ENCODE results near the gene KREMEN1. TPM values are rescaled to one million over a fixed set of nuclear protein-coding genes. Genes with fewer than 3 reads are reported as not detected.
A peak's percentile ranks its signal among the peaks of the same experiment; 100 is the strongest.

The KREMEN1 gene
- total RNA-seq, 1 donor from 2014 or later: 24.6 TPM

DNA sequence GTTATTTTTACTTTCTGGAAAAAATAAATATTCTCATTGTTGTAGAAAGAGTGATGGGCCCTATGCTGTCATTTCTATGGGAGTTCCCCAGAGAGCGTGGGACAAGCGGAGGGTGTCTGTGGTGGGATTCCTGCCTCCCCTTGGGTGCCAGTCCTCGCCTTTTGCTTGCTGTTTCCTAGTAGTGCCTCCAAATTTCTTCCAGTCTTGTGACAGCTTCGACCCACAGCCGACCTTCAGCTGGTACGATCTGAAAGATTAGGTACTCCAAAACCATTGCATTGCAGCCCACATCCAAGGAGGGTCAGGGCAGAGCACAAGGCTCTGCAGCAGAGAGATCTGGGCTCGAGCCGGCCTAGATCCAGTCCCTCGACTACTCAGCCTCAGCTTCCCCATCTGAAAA is 73.9 kb downstream of the KREMEN1 start:
- TF ChIP-seq POLR2AphosphoS5 (IDR thresholded peaks at IDR 0.05; ENCODE audit: insufficient read depth in 1 of 2, low read depth in 1 of 2): no peak
- TF ChIP-seq POLR2A (IDR thresholded peaks at IDR 0.05): no peak
- TF ChIP-seq, protein P1, sequence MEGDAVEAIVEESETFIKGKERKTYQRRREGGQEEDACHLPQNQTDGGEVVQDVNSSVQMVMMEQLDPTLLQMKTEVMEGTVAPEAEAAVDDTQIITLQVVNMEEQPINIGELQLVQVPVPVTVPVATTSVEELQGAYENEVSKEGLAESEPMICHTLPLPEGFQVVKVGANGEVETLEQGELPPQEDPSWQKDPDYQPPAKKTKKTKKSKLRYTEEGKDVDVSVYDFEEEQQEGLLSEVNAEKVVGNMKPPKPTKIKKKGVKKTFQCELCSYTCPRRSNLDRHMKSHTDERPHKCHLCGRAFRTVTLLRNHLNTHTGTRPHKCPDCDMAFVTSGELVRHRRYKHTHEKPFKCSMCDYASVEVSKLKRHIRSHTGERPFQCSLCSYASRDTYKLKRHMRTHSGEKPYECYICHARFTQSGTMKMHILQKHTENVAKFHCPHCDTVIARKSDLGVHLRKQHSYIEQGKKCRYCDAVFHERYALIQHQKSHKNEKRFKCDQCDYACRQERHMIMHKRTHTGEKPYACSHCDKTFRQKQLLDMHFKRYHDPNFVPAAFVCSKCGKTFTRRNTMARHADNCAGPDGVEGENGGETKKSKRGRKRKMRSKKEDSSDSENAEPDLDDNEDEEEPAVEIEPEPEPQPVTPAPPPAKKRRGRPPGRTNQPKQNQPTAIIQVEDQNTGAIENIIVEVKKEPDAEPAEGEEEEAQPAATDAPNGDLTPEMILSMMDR (IDR thresholded peaks at IDR 0.05): no peak
- Histone ChIP-seq H3K27me3 (no peaks in the 10 kb centered on the region), H3K27ac (no peak overlapping the region), H3K4me3 (no peak overlapping the region), H3K4me1 (no peaks in the 10 kb centered on the region), H3K9me3 (no peaks in the 10 kb centered on the region), H3K36me3 (peaks cover 0 to 24% of the 10 kb centered on the region in 2 donors)
- peak; percentile 37 to 60 for DNase-seq (ENCODE audit: extremely low spot score in 2 of 2)
- intact Hi-C loops (cut with DNase I): no loop called here

GRCh38 chr22:29147331-29147899 is 74.6 kb downstream of the KREMEN1 start:
- TF ChIP-seq, protein P1 (IDR thresholded peaks at IDR 0.05): no peak
- TF ChIP-seq POLR2AphosphoS5 (IDR thresholded peaks at IDR 0.05; ENCODE audit: insufficient read depth in 1 of 2, low read depth in 1 of 2): no peak
- no peak for TF ChIP-seq POLR2A (IDR thresholded peaks at IDR 0.05)
- Histone ChIP-seq H3K9me3 (no peaks in the 10 kb centered on the region), H3K4me1 (peaks cover 4% of the 10 kb centered on the region), H3K4me3 (no peak overlapping the region), H3K27me3 (no peaks in the 10 kb centered on the region), H3K36me3 (peaks cover 0 to 18% of the 10 kb centered on the region in 2 donors), H3K27ac (no peak overlapping the region)
- no peak for DNase-seq (ENCODE audit: extremely low spot score in 2 of 2)
- intact Hi-C loops (cut with DNase I): no loop called here

- no peak for DNase-seq (ENCODE audit: extremely low spot score in 2 of 2)
- no peak for TF ChIP-seq POLR2A (IDR thresholded peaks at IDR 0.05)
- no peaks in the 10 kb centered on the region for H3K27me3 ChIP-seq
- H3K9me3 ChIP-seq: no peaks in the 10 kb centered on the region
- H3K27ac ChIP-seq: no peak overlapping the region
- no peak overlapping the region for H3K4me3 ChIP-seq
- intact Hi-C loops (cut with DNase I): no loop called here
- peaks cover 0 to 12% of the 10 kb centered on the region in 2 donors for H3K36me3 ChIP-seq
- peaks cover 4% of the 10 kb centered on the region for H3K4me1 ChIP-seq
These were observed 75.2 kb downstream of the KREMEN1 start for GRCh38 chr22:29148036-29148435.

DNA sequence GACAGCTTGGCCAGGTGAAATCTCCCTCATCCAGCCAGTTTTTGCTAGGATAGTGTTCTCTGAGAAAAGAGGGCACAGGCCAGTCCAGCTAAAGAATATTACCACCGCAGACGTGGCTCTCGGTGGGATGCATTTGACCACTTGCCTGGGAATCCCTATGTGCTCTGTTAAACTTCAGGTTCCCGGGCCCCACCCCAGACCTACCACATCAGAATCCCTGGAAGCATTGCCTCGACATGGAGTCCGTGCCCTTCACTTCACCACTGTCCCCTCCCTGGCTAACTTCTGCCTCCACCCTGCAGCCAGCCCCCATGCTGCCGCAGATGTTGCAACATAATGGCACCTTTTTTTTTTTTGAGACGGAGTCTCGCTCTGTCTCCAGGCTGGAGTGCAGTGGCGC is 76.0 kb downstream of the KREMEN1 start:
- no peak overlapping the region for H3K27ac ChIP-seq
- TF ChIP-seq POLR2AphosphoS5 (IDR thresholded peaks at IDR 0.05; ENCODE audit: insufficient read depth in 1 of 2, low read depth in 1 of 2): no peak
- TF ChIP-seq, protein P1 (IDR thresholded peaks at IDR 0.05): no peak
- TF ChIP-seq POLR2A (IDR thresholded peaks at IDR 0.05): no peak
- intact Hi-C loops (cut with DNase I): no loop called here
- H3K9me3 ChIP-seq: no peaks in the 10 kb centered on the region
- no peak overlapping the region for H3K4me3 ChIP-seq
- no peak for DNase-seq (ENCODE audit: extremely low spot score in 2 of 2)
- peaks cover 0 to 10% of the 10 kb centered on the region in 2 donors for H3K36me3 ChIP-seq
- H3K4me1 ChIP-seq: peaks cover 4% of the 10 kb centered on the region
- H3K27me3 ChIP-seq: no peaks in the 10 kb centered on the region

- no peak overlapping the region for H3K4me3 ChIP-seq
- intact Hi-C loops (cut with DNase I): no loop called here
- no peak for DNase-seq (ENCODE audit: extremely low spot score in 2 of 2)
- H3K36me3 ChIP-seq: peaks cover 0 to 3% of the 10 kb centered on the region in 2 donors
- no peaks in the 10 kb centered on the region for H3K9me3 ChIP-seq
- H3K27me3 ChIP-seq: no peaks in the 10 kb centered on the region
- H3K27ac ChIP-seq: no peak overlapping the region
- H3K4me1 ChIP-seq: peaks cover 12% of the 10 kb centered on the region
- no peak for TF ChIP-seq POLR2A (IDR thresholded peaks at IDR 0.05)
- TF ChIP-seq POLR2AphosphoS5 (IDR thresholded peaks at IDR 0.05; ENCODE audit: insufficient read depth in 1 of 2, low read depth in 1 of 2): no peak
- TF ChIP-seq, protein P1 (IDR thresholded peaks at IDR 0.05): no peak
These were observed 77.2 kb downstream of the KREMEN1 start for GRCh38 chr22:29149841-29150555.
